ENCODE measurements around the gene HOMER1. TPM values are rescaled to one million over a fixed set of nuclear protein-coding genes. Genes with fewer than 3 reads are reported as not detected.

The HOMER1 gene
- total and polyA plus RNA-seq, 2 experiments from 2014 or later: 26.3 to 28.0 TPM

- H3K27me3 ChIP-seq: no peaks in the 10 kb centered on the region
- H3K4me1 ChIP-seq (ENCODE audit: low read depth): peaks cover 23% of the 10 kb centered on the region
- TF ChIP-seq CTCF (IDR thresholded peaks at IDR 0.05; ENCODE audit: low read depth, low read length): no peak
- no peak for DNase-seq (ENCODE audit: low read depth in 1 of 2, low spot score in 1 of 2)
- H3K36me3 ChIP-seq: no peaks in the 10 kb centered on the region
- no peak overlapping the region for H3K27ac ChIP-seq
- no peak overlapping the region for H3K4me3 ChIP-seq
- H3K9me3 ChIP-seq (ENCODE audit: low read depth): no peaks in the 10 kb centered on the region
Measured at GRCh38 chr5:79505138-79505537, 8.8 kb downstream of the HOMER1 start.

- Histone ChIP-seq H3K27ac (no peak overlapping the region), H3K4me3 (no peak overlapping the region)
- no peak for TF ChIP-seq CTCF (IDR thresholded peaks at IDR 0.05; ENCODE audit: low read depth, low read length)
Measured at GRCh38 chr5:79503794-79504495, 10.0 kb downstream of the HOMER1 start.

GRCh38 chr5:79499640-79500273 lies 14.2 kb downstream of the HOMER1 start:
- no peaks in the 10 kb centered on the region for H3K9me3 ChIP-seq (ENCODE audit: low read depth)
- peaks cover 19% of the 10 kb centered on the region for H3K4me1 ChIP-seq (ENCODE audit: low read depth)
- H3K27me3 ChIP-seq: no peaks in the 10 kb centered on the region
- no peak for TF ChIP-seq CTCF (IDR thresholded peaks at IDR 0.05; ENCODE audit: low read depth, low read length)
- H3K27ac ChIP-seq: no peak overlapping the region
- H3K4me3 ChIP-seq: no peak overlapping the region
- H3K36me3 ChIP-seq: no peaks in the 10 kb centered on the region
- DNase-seq (ENCODE audit: low read depth in 1 of 2, low spot score in 1 of 2): no peak

More at GRCh38 chr5:79503794-79504495, 10.0 kb downstream of the HOMER1 start:
- Histone ChIP-seq H3K9me3 (ENCODE audit: low read depth) (no peaks in the 10 kb centered on the region), H3K36me3 (no peaks in the 10 kb centered on the region), H3K27me3 (no peaks in the 10 kb centered on the region), H3K4me1 (ENCODE audit: low read depth) (peaks cover 12% of the 10 kb centered on the region)
- DNase-seq (ENCODE audit: low read depth in 1 of 2, low spot score in 1 of 2): no peak

- H3K9me3 ChIP-seq (ENCODE audit: low read depth): no peaks in the 10 kb centered on the region
- peak overlapping the region; percentile 35 for H3K27ac ChIP-seq
- H3K27me3 ChIP-seq: no peaks in the 10 kb centered on the region
- no peak for TF ChIP-seq CTCF (IDR thresholded peaks at IDR 0.05; ENCODE audit: low read depth, low read length)
- H3K36me3 ChIP-seq: no peaks in the 10 kb centered on the region
- H3K4me1 ChIP-seq (ENCODE audit: low read depth): peaks cover 29% of the 10 kb centered on the region
- DNase-seq (ENCODE audit: low read depth in 1 of 2, low spot score in 1 of 2): no peak
- H3K4me3 ChIP-seq: no peak overlapping the region
Measured at GRCh38 chr5:79495311-79495710, 18.6 kb downstream of the HOMER1 start.

- Histone ChIP-seq H3K36me3 (no peaks in the 10 kb centered on the region), H3K4me1 (ENCODE audit: low read depth) (peaks cover 29% of the 10 kb centered on the region), H3K4me3 (no peak overlapping the region), H3K9me3 (ENCODE audit: low read depth) (no peaks in the 10 kb centered on the region), H3K27ac (peak overlapping the region; percentile 72), H3K27me3 (no peaks in the 10 kb centered on the region)
- no peak for TF ChIP-seq CTCF (IDR thresholded peaks at IDR 0.05; ENCODE audit: low read depth, low read length)
- DNase-seq (ENCODE audit: low read depth in 1 of 2, low spot score in 1 of 2): peak in 1 of 2 donors; percentile 33
Measured at GRCh38 chr5:79493596-79494345, 20.2 kb downstream of the HOMER1 start.
